Neural cell (in vitro differentiated cells): Measurements from ENCODE around the gene MCAT. TPM values are rescaled to one million over a fixed set of nuclear protein-coding genes. Genes with fewer than 3 reads are reported as not detected.

Experiments used
- H2AFZ ChIP-seq: fragments of 200-600, 300-800 bp; sonication (generic), shearing (Covaris generic); 2 replicates; pipeline ENCODE4 v1.6.0; 2014; ENCODE audit warnings: low read depth, mild to moderate bottlenecking, antibody characterized with exemption, low read length, moderate library complexity
- H3F3A ChIP-seq: fragments of 200-600 bp; shearing (Covaris generic); 2 replicates; pipeline ENCODE4 v1.6.1; 2016; ENCODE audit warnings: mild to moderate bottlenecking, moderate library complexity, mixed read lengths, antibody characterized with exemption, low read length; ENCODE audit not compliant: insufficient read depth, poor library complexity, severe bottlenecking
- H3K27ac ChIP-seq: fragments of 200-600, 300-800 bp; sonication (generic), shearing (Covaris generic); 2 replicates; pipeline ENCODE4 v1.5.1; 2014; ENCODE audit warnings: mild to moderate bottlenecking, low read length, moderate library complexity
- H3K27me3 ChIP-seq: fragments of 300-800, 200-600 bp; sonication (generic), shearing (Covaris generic); 2 replicates; pipeline ENCODE4 v1.6.0; 2014; ENCODE audit warnings: mild to moderate bottlenecking, low read depth, low read length, moderate library complexity; ENCODE audit not compliant: insufficient read depth
- H3K36me3 ChIP-seq: fragments of 300-800, 200-600 bp; sonication (generic), shearing (Covaris generic); 2 replicates; pipeline ENCODE4 v1.5.1; 2014; ENCODE audit warnings: mild to moderate bottlenecking, antibody characterized with exemption, low read length, moderate library complexity; ENCODE audit not compliant: insufficient read depth
- H3K4me2 ChIP-seq: fragments of 300-800, 200-600 bp; sonication (generic), shearing (Covaris generic); 2 replicates; pipeline ENCODE4 v1.6.0; 2014; ENCODE audit warnings: mild to moderate bottlenecking, low read length
- H3K4me3 ChIP-seq: fragments of 300-800, 200-600 bp; sonication (generic), shearing (Covaris generic); 2 replicates; pipeline ENCODE4 v1.5.1; 2014; ENCODE audit warnings: mild to moderate bottlenecking, low read length, moderate library complexity
- H3K79me2 ChIP-seq: fragments of 200-600 bp; shearing (Covaris generic); replicated peaks from 2 replicates; pipeline ENCODE4 v1.6.0; 2014; ENCODE audit warnings: mild to moderate bottlenecking, low read length, moderate library complexity; ENCODE audit not compliant: insufficient read depth
- H3K9ac ChIP-seq: fragments of 300-800, 200-600 bp; sonication (generic), shearing (Covaris generic); 2 replicates; pipeline ENCODE4 v1.6.1; 2016; ENCODE audit warnings: mild to moderate bottlenecking, low read length, mixed read lengths
- H3K9me2 ChIP-seq: fragments of 200-600 bp; shearing (Covaris generic); 2 replicates; pipeline ENCODE4 v1.6.1; 2016; ENCODE audit warnings: mild to moderate bottlenecking, low read length, mixed read lengths; ENCODE audit not compliant: insufficient read depth
- H3K9me3 ChIP-seq: fragments of 200-600, 300-800 bp; sonication (generic), shearing (Covaris generic); 2 replicates; pipeline ENCODE4 v1.6.1; 2016; ENCODE audit warnings: mild to moderate bottlenecking, mixed run types, low read length, moderate library complexity, mixed read lengths
- H4K20me1 ChIP-seq: fragments of 200-600 bp; shearing (Covaris generic); 2 replicates; pipeline ENCODE4 v1.6.1; 2016; ENCODE audit warnings: mild to moderate bottlenecking, mixed run types; ENCODE audit not compliant: insufficient read depth
- EP300 ChIP-seq: fragments of 450-650 bp; conservative IDR thresholded peaks from 2 replicates; pipeline ENCODE4 v1.6.1; 2014; ENCODE audit warnings: antibody characterized with exemption, mild to moderate bottlenecking, moderate library complexity; ENCODE audit not compliant: poor library complexity, severe bottlenecking
- EZH2 ChIP-seq: fragments of 200-600, 300-800 bp; shearing (Covaris generic), sonication (generic); IDR thresholded peaks from 2 replicates; pipeline ENCODE4 v1.6.1; 2014; ENCODE audit warnings: antibody characterized with exemption, low read length, borderline replicate concordance, mild to moderate bottlenecking; ENCODE audit not compliant: insufficient read depth, poor library complexity, severe bottlenecking
- MXI1 ChIP-seq: fragments of 450-650 bp; conservative IDR thresholded peaks from 2 replicates; pipeline ENCODE4 v1.6.1; 2014; ENCODE audit warnings: antibody characterized with exemption, mild to moderate bottlenecking; ENCODE audit not compliant: poor library complexity, severe bottlenecking
- POLR2AphosphoS5 ChIP-seq: IDR thresholded peaks from 2 replicates; pipeline ENCODE4 v1.6.1; 2012
- RAD21 ChIP-seq: fragments of 450-650 bp; conservative IDR thresholded peaks from 2 replicates; pipeline ENCODE4 v1.6.1; 2014; ENCODE audit warnings: antibody characterized with exemption, mild to moderate bottlenecking, moderate library complexity
- SMC3 ChIP-seq: fragments of 450-650 bp; conservative IDR thresholded peaks from 2 replicates; pipeline ENCODE4 v1.6.1; 2014; ENCODE audit warnings: antibody characterized with exemption, mild to moderate bottlenecking, moderate library complexity; ENCODE audit not compliant: poor library complexity
- TAF1 ChIP-seq: IDR thresholded peaks from 2 replicates; pipeline ENCODE4 v1.6.1; 2012; ENCODE audit warnings: low read depth
- polyA plus RNA-seq: library from polyadenylated mRNA; depleted of rRNA; stranded (reverse); fragments of >200 nt; gene quantifications from 2 replicates; pipeline ENCODE4 v1.2.3, GENCODE V29; 2014
- TF ChIP-seq, protein P1 (sequence below): fragments of 450-650 bp; IDR thresholded peaks from 2 replicates; pipeline ENCODE4 v1.5.1; 2014; ENCODE audit warnings: antibody characterized with exemption, mild to moderate bottlenecking, moderate library complexity; ENCODE audit not compliant: poor library complexity, severe bottlenecking
- TF ChIP-seq, protein P2 (sequence below): IDR thresholded peaks from 2 replicates; pipeline ENCODE4 v1.6.1; 2012; ENCODE audit warnings: borderline replicate concordance

MCAT gene
- polyA plus RNA-seq, 1 donor from 2014 or later: 46.8 TPM

DNA sequence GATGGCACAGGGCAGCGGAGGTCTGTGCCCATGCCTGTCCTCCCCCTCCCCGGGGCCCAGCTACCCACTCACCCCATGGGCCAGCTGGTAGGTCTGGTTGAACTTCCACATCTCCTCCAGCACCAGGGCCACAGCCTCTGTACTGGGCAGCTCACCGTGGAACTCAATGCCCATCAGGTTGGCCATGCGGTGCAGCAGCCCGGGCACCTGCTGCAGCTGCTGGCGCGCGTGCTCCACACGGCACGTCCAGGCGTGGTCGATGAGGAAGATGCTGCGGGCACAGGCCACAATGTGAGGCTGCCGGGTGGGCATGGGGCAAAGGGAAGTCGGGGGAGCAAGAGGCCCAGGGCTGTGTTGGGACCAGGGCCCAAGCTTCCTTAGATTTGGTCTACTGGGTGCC lies 37.5 kb upstream of the MCAT start:
- H2AFZ ChIP-seq: no peak overlapping the region
- H3K27me3 ChIP-seq: no peaks in the 10 kb centered on the region
- H3K9me2 ChIP-seq: no peaks in the 10 kb centered on the region
- H3F3A ChIP-seq: no peaks in the 10 kb centered on the region
- no peaks in the 10 kb centered on the region for H4K20me1 ChIP-seq
- H3K9ac ChIP-seq: no peak overlapping the region
- no peak overlapping the region for H3K4me3 ChIP-seq
- no peaks in the 10 kb centered on the region for H3K79me2 ChIP-seq
- H3K4me2 ChIP-seq: no peak overlapping the region
- H3K27ac ChIP-seq: no peak overlapping the region
- TF ChIP-seq EZH2 (no peak), EP300 (no peak), SMC3 (no peak), POLR2AphosphoS5 (no peak)
- TF ChIP-seq, protein P1, sequence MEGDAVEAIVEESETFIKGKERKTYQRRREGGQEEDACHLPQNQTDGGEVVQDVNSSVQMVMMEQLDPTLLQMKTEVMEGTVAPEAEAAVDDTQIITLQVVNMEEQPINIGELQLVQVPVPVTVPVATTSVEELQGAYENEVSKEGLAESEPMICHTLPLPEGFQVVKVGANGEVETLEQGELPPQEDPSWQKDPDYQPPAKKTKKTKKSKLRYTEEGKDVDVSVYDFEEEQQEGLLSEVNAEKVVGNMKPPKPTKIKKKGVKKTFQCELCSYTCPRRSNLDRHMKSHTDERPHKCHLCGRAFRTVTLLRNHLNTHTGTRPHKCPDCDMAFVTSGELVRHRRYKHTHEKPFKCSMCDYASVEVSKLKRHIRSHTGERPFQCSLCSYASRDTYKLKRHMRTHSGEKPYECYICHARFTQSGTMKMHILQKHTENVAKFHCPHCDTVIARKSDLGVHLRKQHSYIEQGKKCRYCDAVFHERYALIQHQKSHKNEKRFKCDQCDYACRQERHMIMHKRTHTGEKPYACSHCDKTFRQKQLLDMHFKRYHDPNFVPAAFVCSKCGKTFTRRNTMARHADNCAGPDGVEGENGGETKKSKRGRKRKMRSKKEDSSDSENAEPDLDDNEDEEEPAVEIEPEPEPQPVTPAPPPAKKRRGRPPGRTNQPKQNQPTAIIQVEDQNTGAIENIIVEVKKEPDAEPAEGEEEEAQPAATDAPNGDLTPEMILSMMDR: no peak
- no peaks in the 10 kb centered on the region for H3K36me3 ChIP-seq
- H3K9me3 ChIP-seq: no peaks in the 10 kb centered on the region

DNA sequence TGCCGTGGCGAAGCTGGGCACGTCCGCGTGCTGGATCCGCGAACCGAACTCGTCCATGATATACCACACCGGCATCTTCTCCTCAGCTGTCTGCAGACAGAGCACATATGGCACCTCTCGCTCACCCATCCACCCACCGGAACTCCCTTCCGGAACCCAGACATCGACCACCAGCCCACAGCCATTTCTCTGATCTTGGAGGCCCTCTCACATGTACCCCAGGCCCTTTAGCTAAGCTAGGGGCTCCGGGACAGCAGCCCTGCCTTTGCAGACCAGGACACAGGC lies 36.7 kb upstream of the MCAT start:
- H4K20me1 ChIP-seq: no peaks in the 10 kb centered on the region
- H3K9ac ChIP-seq: no peak overlapping the region
- no peak overlapping the region for H3K27ac ChIP-seq
- H3K4me3 ChIP-seq: no peak overlapping the region
- TF ChIP-seq, protein P1: no peak
- TF ChIP-seq MXI1: no peak
- no peak for TF ChIP-seq TAF1
- TF ChIP-seq, protein P2, sequence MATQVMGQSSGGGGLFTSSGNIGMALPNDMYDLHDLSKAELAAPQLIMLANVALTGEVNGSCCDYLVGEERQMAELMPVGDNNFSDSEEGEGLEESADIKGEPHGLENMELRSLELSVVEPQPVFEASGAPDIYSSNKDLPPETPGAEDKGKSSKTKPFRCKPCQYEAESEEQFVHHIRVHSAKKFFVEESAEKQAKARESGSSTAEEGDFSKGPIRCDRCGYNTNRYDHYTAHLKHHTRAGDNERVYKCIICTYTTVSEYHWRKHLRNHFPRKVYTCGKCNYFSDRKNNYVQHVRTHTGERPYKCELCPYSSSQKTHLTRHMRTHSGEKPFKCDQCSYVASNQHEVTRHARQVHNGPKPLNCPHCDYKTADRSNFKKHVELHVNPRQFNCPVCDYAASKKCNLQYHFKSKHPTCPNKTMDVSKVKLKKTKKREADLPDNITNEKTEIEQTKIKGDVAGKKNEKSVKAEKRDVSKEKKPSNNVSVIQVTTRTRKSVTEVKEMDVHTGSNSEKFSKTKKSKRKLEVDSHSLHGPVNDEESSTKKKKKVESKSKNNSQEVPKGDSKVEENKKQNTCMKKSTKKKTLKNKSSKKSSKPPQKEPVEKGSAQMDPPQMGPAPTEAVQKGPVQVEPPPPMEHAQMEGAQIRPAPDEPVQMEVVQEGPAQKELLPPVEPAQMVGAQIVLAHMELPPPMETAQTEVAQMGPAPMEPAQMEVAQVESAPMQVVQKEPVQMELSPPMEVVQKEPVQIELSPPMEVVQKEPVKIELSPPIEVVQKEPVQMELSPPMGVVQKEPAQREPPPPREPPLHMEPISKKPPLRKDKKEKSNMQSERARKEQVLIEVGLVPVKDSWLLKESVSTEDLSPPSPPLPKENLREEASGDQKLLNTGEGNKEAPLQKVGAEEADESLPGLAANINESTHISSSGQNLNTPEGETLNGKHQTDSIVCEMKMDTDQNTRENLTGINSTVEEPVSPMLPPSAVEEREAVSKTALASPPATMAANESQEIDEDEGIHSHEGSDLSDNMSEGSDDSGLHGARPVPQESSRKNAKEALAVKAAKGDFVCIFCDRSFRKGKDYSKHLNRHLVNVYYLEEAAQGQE: no peak
- no peak for TF ChIP-seq EZH2
- TF ChIP-seq POLR2AphosphoS5: no peak
- TF ChIP-seq SMC3: no peak
- TF ChIP-seq RAD21: no peak
- TF ChIP-seq EP300: no peak
- no peaks in the 10 kb centered on the region for H3K79me2 ChIP-seq
- no peaks in the 10 kb centered on the region for H3K9me3 ChIP-seq
- no peak overlapping the region for H3K4me2 ChIP-seq
- H3K36me3 ChIP-seq: no peaks in the 10 kb centered on the region
- no peaks in the 10 kb centered on the region for H3K27me3 ChIP-seq
- no peak overlapping the region for H2AFZ ChIP-seq
- H3F3A ChIP-seq: no peaks in the 10 kb centered on the region
- no peaks in the 10 kb centered on the region for H3K9me2 ChIP-seq
